LNCaP clone FGC (cell line): ENCODE results near the gene ZNF385B.

ENCODE experiments used
- DNase-seq: peaks from one replicate; pipeline ENCODE4 v3.0.0-alpha.2; 2011; ENCODE audit warnings: low read depth
- H3K4me3 ChIP-seq: 2 replicates; pipeline ENCODE4 v1.5.1; 2011; ENCODE audit warnings: mild to moderate bottlenecking, low read depth, low read length, control low read depth
- TF ChIP-seq, protein P1 (sequence below): IDR thresholded peaks from 2 replicates; pipeline ENCODE4 v1.5.1; 2012; ENCODE audit warnings: mild to moderate bottlenecking; ENCODE audit not compliant: control insufficient read depth, insufficient read depth; ENCODE audit errors: extremely low read depth

ZNF385B gene

DNA sequence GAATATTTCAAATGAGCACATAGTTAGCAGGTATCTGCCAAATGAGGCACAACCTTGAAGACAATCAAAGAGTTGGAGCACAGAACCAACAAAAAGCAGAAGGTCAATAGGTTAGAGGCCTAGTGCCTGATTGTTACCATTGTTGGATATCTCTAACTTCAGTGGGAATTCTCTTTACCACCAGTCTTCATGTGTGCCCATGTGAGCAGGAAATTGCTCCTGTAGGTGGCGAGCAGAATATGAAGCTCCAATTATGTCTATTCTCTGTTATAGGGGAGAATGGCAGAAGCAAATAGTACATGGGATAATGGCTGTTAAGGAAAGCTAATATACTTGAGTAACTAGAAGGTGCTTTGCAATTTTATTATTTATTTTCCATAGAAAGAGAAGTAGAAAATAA lies 14.9 kb upstream of the ZNF385B start:
- TF ChIP-seq, protein P1, sequence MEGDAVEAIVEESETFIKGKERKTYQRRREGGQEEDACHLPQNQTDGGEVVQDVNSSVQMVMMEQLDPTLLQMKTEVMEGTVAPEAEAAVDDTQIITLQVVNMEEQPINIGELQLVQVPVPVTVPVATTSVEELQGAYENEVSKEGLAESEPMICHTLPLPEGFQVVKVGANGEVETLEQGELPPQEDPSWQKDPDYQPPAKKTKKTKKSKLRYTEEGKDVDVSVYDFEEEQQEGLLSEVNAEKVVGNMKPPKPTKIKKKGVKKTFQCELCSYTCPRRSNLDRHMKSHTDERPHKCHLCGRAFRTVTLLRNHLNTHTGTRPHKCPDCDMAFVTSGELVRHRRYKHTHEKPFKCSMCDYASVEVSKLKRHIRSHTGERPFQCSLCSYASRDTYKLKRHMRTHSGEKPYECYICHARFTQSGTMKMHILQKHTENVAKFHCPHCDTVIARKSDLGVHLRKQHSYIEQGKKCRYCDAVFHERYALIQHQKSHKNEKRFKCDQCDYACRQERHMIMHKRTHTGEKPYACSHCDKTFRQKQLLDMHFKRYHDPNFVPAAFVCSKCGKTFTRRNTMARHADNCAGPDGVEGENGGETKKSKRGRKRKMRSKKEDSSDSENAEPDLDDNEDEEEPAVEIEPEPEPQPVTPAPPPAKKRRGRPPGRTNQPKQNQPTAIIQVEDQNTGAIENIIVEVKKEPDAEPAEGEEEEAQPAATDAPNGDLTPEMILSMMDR = 0 out of 2 replicates have a peak, but pooled peaks have one; percentile 14
- no peak overlapping the region for H3K4me3 ChIP-seq
- DNase-seq = no peak

DNA sequence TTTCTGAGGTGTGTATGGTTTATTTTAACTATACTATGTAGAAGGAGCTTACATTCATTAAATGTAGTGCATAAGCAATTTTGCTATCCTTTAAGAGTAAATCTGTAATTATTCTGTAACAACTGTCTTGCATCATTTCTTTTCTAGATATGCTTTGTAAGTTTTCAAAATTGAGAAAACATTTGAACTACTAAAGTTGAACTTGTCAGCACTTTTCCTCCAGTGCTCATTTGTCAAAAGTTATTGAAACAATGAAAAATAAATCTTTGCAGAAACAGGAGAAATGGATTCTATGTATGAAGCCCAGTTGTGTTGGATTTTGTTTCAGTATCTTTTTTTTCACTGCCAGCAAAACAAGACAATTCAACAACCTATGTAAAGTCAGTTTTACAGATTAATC lies 14.5 kb upstream of the ZNF385B start:
- TF ChIP-seq, protein P1 = no peak
- H3K4me3 ChIP-seq = no peak overlapping the region
- no peak for DNase-seq

DNA sequence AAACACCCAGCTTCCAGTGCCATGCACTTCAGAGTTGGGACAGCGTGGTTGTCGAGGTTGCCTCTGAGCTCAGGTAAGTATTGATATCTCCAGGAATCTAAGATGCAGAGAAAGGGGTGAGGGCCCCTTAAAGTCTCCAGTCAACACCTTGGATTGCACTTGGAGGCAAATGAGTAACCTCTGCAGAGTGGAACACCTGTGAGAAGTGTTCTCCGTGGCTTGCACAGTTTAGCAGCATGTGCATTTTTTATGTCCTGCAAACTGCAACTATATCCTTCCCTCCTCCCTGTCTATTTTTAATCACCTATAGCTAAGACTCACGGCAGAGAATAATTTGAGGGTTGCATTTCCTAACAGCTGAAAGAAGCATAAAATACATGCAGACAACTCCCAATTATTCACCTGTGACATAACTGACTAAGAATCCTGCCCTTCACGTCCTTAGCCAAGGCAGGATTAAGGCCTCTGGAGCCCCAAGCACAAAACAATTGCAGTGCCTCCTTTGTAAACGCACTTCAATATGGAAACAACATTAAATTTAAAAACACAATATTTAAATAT lies 1.6 kb upstream of the ZNF385B start:
- TF ChIP-seq, protein P1 = no peak
- DNase-seq = no peak
- no peak overlapping the region for H3K4me3 ChIP-seq

DNA sequence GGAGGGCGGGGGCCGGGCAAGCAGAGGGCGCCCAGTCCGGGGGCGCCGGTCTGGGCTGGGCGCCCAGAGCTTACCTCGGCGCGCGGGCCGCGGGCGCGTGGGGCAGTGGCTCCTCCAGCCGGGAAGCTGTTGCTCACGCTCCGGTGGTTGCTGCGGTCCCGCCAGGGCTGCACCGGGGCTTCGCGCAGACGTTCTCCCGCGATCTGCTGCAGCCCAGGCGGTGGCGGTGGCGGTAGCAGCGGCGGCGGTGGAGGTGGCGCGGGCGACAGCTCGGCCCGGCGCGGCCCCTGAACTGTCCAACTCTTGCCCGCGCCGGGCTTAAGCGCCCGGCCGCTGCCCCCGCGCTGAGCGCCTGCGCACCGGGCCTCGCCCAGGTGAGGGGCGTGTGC lies 391 bp downstream of the ZNF385B start:
- TF ChIP-seq, protein P1 = no peak
- peak overlapping the region; percentile 51 for H3K4me3 ChIP-seq
- no peak for DNase-seq

DNA sequence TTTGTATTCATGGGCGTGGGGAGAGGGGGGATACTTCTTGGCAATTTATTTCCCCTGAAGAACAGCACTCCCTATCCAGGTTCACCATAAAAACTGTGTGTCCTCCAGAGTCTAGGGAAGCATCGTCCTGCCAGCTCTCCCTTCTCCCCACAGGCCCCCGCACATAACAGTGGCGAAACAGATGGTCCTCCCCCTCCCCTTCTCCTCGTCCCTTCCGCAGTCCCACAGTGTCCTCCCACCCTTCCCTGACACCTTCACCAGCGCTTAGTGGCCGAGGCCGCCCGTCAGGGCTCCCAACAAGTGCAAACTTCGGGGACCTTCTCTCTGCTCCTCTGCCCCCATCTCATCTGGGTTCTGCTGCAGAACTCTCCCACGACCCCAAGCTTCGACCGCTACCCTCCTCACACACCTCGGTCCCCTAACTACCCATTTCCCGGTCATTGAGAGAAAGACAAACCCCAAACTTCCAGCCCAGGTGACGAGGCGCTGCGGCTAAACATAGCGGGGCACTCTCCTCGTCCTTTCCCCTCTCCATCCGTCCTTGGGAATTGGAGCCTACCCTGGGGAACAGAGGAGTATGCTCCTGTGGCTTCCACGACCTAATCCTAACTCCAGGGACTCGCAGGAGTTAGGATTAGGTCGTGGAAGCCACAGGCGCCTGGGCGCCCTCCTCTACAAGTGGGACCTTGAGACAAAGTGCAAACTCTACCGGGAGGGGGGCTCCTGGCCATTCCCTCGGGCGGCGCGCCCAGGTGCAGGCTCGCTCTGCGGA lies 971 bp downstream of the ZNF385B start:
- TF ChIP-seq, protein P1 = no peak
- H3K4me3 ChIP-seq = peak overlapping the region; percentile 51

DNA sequence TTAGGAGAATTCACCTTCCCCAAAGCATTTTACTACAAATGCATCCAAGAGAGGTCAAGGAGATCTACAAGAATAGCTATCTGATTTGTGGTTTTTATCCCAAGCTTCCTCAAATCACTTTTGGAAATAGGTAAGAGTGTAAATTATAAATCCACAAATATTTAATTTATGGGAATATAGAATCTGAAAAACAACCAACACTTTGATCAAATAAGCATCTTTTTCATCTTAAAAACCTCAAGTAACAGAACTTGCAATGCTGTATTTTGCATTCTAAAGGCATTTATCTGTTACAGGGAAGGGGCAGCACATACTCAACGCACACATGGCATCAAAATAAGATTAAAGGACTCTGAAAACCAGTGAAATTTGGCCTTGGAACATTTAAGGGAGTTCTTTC lies 1.9 kb downstream of the ZNF385B start:
- TF ChIP-seq, protein P1 = no peak
- no peak for DNase-seq
- no peak overlapping the region for H3K4me3 ChIP-seq

More for the DNA sequence above, 971 bp downstream of the ZNF385B start:
- no peak for DNase-seq
